Gastrocnemius medialis (tissue), 4 donors: ENCODE data around the gene NCL.

ENCODE experiments used
- CTCF ChIP-seq, 5 experiments: fragments of 450-650 bp in 3 of 5; fragments of 200-600 bp in 2 of 5; sonication (generic) in 2 of 5; IDR thresholded peaks in 4 of 5; conservative IDR thresholded peaks in 1 of 5; 1 replicate in 4 of 5; 2 replicates in 1 of 5; pipeline ENCODE4 v1.5.1; 2016 to 2019; ENCODE audit warnings: antibody characterized with exemption in 5 of 5, mild to moderate bottlenecking in 3 of 5, moderate library complexity in 3 of 5
- POLR2A ChIP-seq, 2 donors: fragments of 450-650 bp; IDR thresholded peaks; one replicate each; pipeline ENCODE4 v1.6.1; 2017; ENCODE audit warnings: antibody characterized with exemption in 2 of 2, mild to moderate bottlenecking in 2 of 2, moderate library complexity in 2 of 2

GRCh38 chr2:231462729-231463465 is 1.4 kb downstream of the NCL start:
- TF ChIP-seq CTCF (IDR thresholded peaks at IDR 0.05 in 4 of 5, conservative IDR thresholded peaks at IDR 0.05 in 1 of 5) (no peak), POLR2A (IDR thresholded peaks at IDR 0.05) (no peak)
